Stimulated activated CD8-positive, alpha-beta memory T cell treated with anti-CD3 and anti-CD28 coated beads, Interleukin-7, amount 100 ng/mL, for 4 hours (primary cell): ENCODE results near the gene ZNF354B.
"Not testable (repeated sequence)": the region's sequence is repeated elsewhere in the genome, so short reads cannot be mapped to it uniquely, and the experiment has no call there.

ENCODE experiments used
- DNase-seq, 2 donors: peaks; one replicate each; pipeline ENCODE4 v3.0.0-alpha.2; 2020; ENCODE audit warnings: low read depth in 2 of 2

The ZNF354B gene

GRCh38 chr5:178859625-178860521 lies at the start of gene ZNF354B:
ZNF354B (plus strand) TSS chr5:178859953; CDS start chr5:178861048, 1,095 bp downstream.
- peak; percentile 71 to 75 for DNase-seq

GRCh38 chr5:178817506-178817905 lies 42.2 kb upstream of the ZNF354B start:
- no peak for DNase-seq

- no peak for DNase-seq
These were observed 41.7 kb upstream of the ZNF354B start for GRCh38 chr5:178818094-178818493.

- DNase-seq: no peak
These were observed 39.8 kb upstream of the ZNF354B start for GRCh38 chr5:178820001-178820400.

GRCh38 chr5:178825444-178825843 lies 34.3 kb upstream of the ZNF354B start:
- DNase-seq: no peak

- DNase-seq: no peak
These were observed 33.5 kb upstream of the ZNF354B start for GRCh38 chr5:178826216-178826615.

GRCh38 chr5:178827636-178828035 lies 32.1 kb upstream of the ZNF354B start:
- DNase-seq: no peak

- no peak for DNase-seq
These were observed 28.7 kb upstream of the ZNF354B start for GRCh38 chr5:178831049-178831448.

GRCh38 chr5:178832618-178833201 lies 27.0 kb upstream of the ZNF354B start:
- no peak for DNase-seq

GRCh38 chr5:178836628-178837027 lies 23.1 kb upstream of the ZNF354B start:
- DNase-seq: no peak

- not testable (repeated sequence) for DNase-seq
These were observed 20.9 kb upstream of the ZNF354B start for GRCh38 chr5:178838695-178839318.

- DNase-seq: peak in 1 of 2 donors; percentile 14
These were observed 20.4 kb upstream of the ZNF354B start for GRCh38 chr5:178839319-178839704.

- DNase-seq: not testable (repeated sequence)
These were observed 19.4 kb upstream of the ZNF354B start for GRCh38 chr5:178840399-178840798.

- DNase-seq: no peak
These were observed 10.4 kb upstream of the ZNF354B start for GRCh38 chr5:178849316-178849715.

GRCh38 chr5:178851951-178852350 lies 7.8 kb upstream of the ZNF354B start:
- DNase-seq: no peak

GRCh38 chr5:178854284-178854683 lies 5.5 kb upstream of the ZNF354B start:
- DNase-seq: no peak

- DNase-seq: not testable (repeated sequence)
These were observed 862 bp downstream of the ZNF354B start for GRCh38 chr5:178860615-178861014.

GRCh38 chr5:178861627-178862026 lies 1.9 kb downstream of the ZNF354B start:
- no peak for DNase-seq

- DNase-seq: no peak
These were observed 7.2 kb downstream of the ZNF354B start for GRCh38 chr5:178866946-178867345.

- DNase-seq: no peak
These were observed 9.8 kb downstream of the ZNF354B start for GRCh38 chr5:178869577-178869976.

GRCh38 chr5:178870411-178870810 lies 10.7 kb downstream of the ZNF354B start:
- DNase-seq: no peak

- DNase-seq: no peak
These were observed 12.5 kb downstream of the ZNF354B start for GRCh38 chr5:178872302-178872701.
